A673 (cell line): ENCODE measurements around the gene FGL2. TPM values are rescaled to one million over a fixed set of nuclear protein-coding genes. Genes with fewer than 3 reads are reported as not detected.

Experiments
- BruUV-seq: library from RNA; stranded (reverse); fragments of 400-500 nt; replicated peaks from 2 replicates; lab custom pipeline; 2021; lab: Mats Ljungman, UMichigan
- CTCF ChIA-PET: fragments of 300-600 bp; sonication (Branson Sonifier 250); formaldehyde crosslinking; loops from one replicate; lab custom pipeline; 2022; ENCODE audit warnings: antibody characterized with exemption; lab: Charles Lee
- POLR2A ChIA-PET: fragments of 300-600 bp; sonication (Branson Sonifier 250); formaldehyde crosslinking; loops from one replicate; lab custom pipeline; 2022; ENCODE audit warnings: antibody characterized with exemption; ENCODE audit not compliant: low non-redundant PET; lab: Charles Lee
- DNase-seq: peaks from one replicate; pipeline ENCODE4 v3.0.0-alpha.2; 2015; ENCODE audit warnings: low spot score
- H3K27ac ChIP-seq: fragments of 200-600 bp; sonication (generic); 2 replicates; pipeline ENCODE4 v1.5.1; 2016; ENCODE audit warnings: mixed run types, low read depth, mild to moderate bottlenecking, mixed read lengths, antibody characterized with exemption, low read length; ENCODE audit not compliant: poor library complexity, severe bottlenecking
- H3K27me3 ChIP-seq: fragments of 200-600 bp; sonication (generic); replicated peaks from 2 replicates; pipeline ENCODE4 v1.6.1; 2017; ENCODE audit warnings: mixed run types, low read depth, mild to moderate bottlenecking, mixed read lengths, antibody characterized with exemption, low read length; ENCODE audit not compliant: insufficient read depth, poor library complexity
- H3K36me3 ChIP-seq: fragments of 200-600 bp; sonication (generic); 2 replicates; pipeline ENCODE4 v1.6.1; 2016; ENCODE audit warnings: mixed run types, mild to moderate bottlenecking, mixed read lengths, antibody characterized with exemption, low read length; ENCODE audit not compliant: insufficient read depth, poor library complexity, severe bottlenecking
- H3K4me1 ChIP-seq: fragments of 200-600 bp; sonication (generic); 2 replicates; pipeline ENCODE4 v1.6.1; 2017; ENCODE audit warnings: mixed run types, mild to moderate bottlenecking, mixed read lengths, antibody characterized with exemption, low read length; ENCODE audit not compliant: insufficient read depth, poor library complexity, severe bottlenecking
- H3K4me3 ChIP-seq: fragments of 200-600 bp; sonication (generic); 2 replicates; pipeline ENCODE4 v1.5.1; 2016; ENCODE audit warnings: low read depth, mixed run types, mild to moderate bottlenecking, mixed read lengths, low read length; ENCODE audit not compliant: poor library complexity, severe bottlenecking
- H3K9me3 ChIP-seq: fragments of 200-600 bp; sonication (generic); 2 replicates; pipeline ENCODE4 v1.6.1; 2016; ENCODE audit warnings: mixed run types, low read depth, mild to moderate bottlenecking, mixed read lengths, antibody characterized with exemption, low read length; ENCODE audit not compliant: poor library complexity, severe bottlenecking
- EZH2 ChIP-seq: fragments of 200-600 bp; sonication (generic); IDR thresholded peaks from 2 replicates; pipeline ENCODE4 v1.6.1; 2017; ENCODE audit warnings: borderline replicate concordance, low read depth, mild to moderate bottlenecking, mixed read lengths, antibody characterized with exemption, low read length; ENCODE audit not compliant: poor library complexity, severe bottlenecking
- intact Hi-C: fragments of 100-400 bp; cut with micrococcal nuclease; formaldehyde crosslinking; loops from one replicate; pipeline ENCODE4 v1.10.0; 2022; ENCODE audit not compliant: unreplicated experiment
- total RNA-seq: library from RNA; stranded (reverse); gene quantifications from 2 replicates; pipeline ENCODE4 v1.2.3, GENCODE V29; 2021
- TF ChIP-seq, protein P1 (sequence below): fragments of 300-800, 200-600 bp; sonication (generic); conservative IDR thresholded peaks from 2 replicates; pipeline ENCODE4 v1.5.1; 2017; ENCODE audit warnings: low read depth, mild to moderate bottlenecking, antibody characterized with exemption, low read length, moderate library complexity, mixed read lengths

Gene FGL2
- total RNA-seq, 1 experiment from 2014 or later, result not detected

GRCh38 chr7:77197141-77197540, 2.5 kb downstream of the FGL2 start:
- TF ChIP-seq, protein P1, sequence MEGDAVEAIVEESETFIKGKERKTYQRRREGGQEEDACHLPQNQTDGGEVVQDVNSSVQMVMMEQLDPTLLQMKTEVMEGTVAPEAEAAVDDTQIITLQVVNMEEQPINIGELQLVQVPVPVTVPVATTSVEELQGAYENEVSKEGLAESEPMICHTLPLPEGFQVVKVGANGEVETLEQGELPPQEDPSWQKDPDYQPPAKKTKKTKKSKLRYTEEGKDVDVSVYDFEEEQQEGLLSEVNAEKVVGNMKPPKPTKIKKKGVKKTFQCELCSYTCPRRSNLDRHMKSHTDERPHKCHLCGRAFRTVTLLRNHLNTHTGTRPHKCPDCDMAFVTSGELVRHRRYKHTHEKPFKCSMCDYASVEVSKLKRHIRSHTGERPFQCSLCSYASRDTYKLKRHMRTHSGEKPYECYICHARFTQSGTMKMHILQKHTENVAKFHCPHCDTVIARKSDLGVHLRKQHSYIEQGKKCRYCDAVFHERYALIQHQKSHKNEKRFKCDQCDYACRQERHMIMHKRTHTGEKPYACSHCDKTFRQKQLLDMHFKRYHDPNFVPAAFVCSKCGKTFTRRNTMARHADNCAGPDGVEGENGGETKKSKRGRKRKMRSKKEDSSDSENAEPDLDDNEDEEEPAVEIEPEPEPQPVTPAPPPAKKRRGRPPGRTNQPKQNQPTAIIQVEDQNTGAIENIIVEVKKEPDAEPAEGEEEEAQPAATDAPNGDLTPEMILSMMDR, result no peak
- no peak for TF ChIP-seq EZH2
- Histone ChIP-seq H3K9me3 (no peaks in the 10 kb centered on the region), H3K4me3 (no peak overlapping the region), H3K36me3 (no peaks in the 10 kb centered on the region), H3K27me3 (no peaks in the 10 kb centered on the region), H3K27ac (no peak overlapping the region), H3K4me1 (no peaks in the 10 kb centered on the region)
- no TSS peak for BruUV-seq
- intact Hi-C loops, result loop anchor here (5.0 kb wide), 1 partner anchor 135 kb away; no protein-coding TSS in a partner anchor
- DNase-seq, result no peak
- CTCF ChIA-PET, result no interaction called here
- POLR2A ChIA-PET, result no interaction called here

DNA sequence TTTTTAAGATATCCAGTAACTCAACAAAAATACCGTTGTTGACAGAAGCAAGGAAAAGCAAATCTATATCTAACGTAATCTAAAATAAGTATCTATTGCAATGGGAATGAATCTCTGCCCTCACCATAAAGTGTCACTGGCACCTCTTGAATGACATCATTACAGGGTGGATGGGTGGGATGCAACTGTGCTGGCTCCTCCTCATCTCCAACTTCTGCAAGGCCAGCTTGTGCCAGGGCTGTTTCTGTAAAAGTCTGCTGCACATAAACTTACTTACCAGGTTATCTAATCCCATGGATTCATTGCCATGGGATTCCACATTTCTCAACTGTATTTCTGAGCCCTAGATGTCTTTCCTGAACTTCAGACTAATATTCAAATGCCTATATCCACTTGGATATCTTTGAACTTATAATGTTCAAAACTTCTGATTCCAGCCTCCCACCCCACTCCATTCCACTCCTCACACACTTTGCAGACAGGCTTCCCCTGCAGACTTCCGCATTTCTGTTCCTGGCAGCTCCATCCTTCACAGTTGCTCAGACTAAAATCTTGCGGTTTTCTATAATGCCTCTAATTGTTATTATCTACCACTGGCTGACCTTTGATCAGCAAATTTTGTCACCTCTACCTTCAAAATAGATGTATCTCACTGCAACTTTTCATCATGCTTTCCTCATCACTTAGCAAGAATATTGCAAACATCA, 10.7 kb downstream of the FGL2 start:
- no TSS peak for BruUV-seq
- Histone ChIP-seq H3K4me1 (no peaks in the 10 kb centered on the region), H3K27ac (no peak overlapping the region), H3K4me3 (no peak overlapping the region), H3K27me3 (no peaks in the 10 kb centered on the region), H3K9me3 (no peaks in the 10 kb centered on the region), H3K36me3 (no peaks in the 10 kb centered on the region)
- ChIA-PET POLR2A (no interaction called here), CTCF (no interaction called here)
- intact Hi-C loops, result no loop called here
- no peak for DNase-seq
- TF ChIP-seq, protein P1, result no peak
- TF ChIP-seq EZH2, result no peak

GRCh38 chr7:77185866-77186265, 13.8 kb downstream of the FGL2 start:
- CTCF ChIA-PET, result no interaction called here

More at GRCh38 chr7:77185866-77186265, 13.8 kb downstream of the FGL2 start:
- no peaks in the 10 kb centered on the region for H3K36me3 ChIP-seq
- POLR2A ChIA-PET, result no interaction called here
- H3K4me3 ChIP-seq, result no peak overlapping the region
- BruUV-seq, result no TSS peak
- intact Hi-C loops, result no loop called here
- TF ChIP-seq, protein P1, result no peak
- TF ChIP-seq EZH2, result no peak
- no peak for DNase-seq
- H3K9me3 ChIP-seq, result no peaks in the 10 kb centered on the region
- H3K27me3 ChIP-seq, result no peaks in the 10 kb centered on the region
- no peak overlapping the region for H3K27ac ChIP-seq
- H3K4me1 ChIP-seq, result no peaks in the 10 kb centered on the region
